ENCODE results near the gene PCLAF.
A peak's percentile ranks its signal among the peaks of the same experiment; 100 is the strongest.
"Not testable (repeated sequence)": the region's sequence is repeated elsewhere in the genome, so short reads cannot be mapped to it uniquely, and the experiment has no call there.

PCLAF gene

GRCh38 chr15:64381000-64381751, at the start of gene PCLAF:
TSS of gene PCLAF (minus strand) at chr15:64381441. CDS start at chr15:64381371, 70 bp downstream.
- DNase-seq: peak; percentile 85

- peak; percentile 66 for DNase-seq
These were observed 48.9 kb upstream of the PCLAF start for GRCh38 chr15:64430000-64430735.

GRCh38 chr15:64429448-64429847, 48.2 kb upstream of the PCLAF start:
- no peak for DNase-seq

GRCh38 chr15:64426845-64427465, 45.7 kb upstream of the PCLAF start:
- no peak for DNase-seq

- no peak for DNase-seq
These were observed 44.0 kb upstream of the PCLAF start for GRCh38 chr15:64425221-64425620.

- no peak for DNase-seq
These were observed 42.7 kb upstream of the PCLAF start for GRCh38 chr15:64423970-64424369.

- DNase-seq: no peak
These were observed 41.5 kb upstream of the PCLAF start for GRCh38 chr15:64422697-64423096.

- DNase-seq: no peak
These were observed 31.0 kb upstream of the PCLAF start for GRCh38 chr15:64412216-64412615.

- no peak for DNase-seq
These were observed 19.3 kb upstream of the PCLAF start for GRCh38 chr15:64400583-64400982.

- no peak for DNase-seq
These were observed 17.3 kb upstream of the PCLAF start for GRCh38 chr15:64398575-64398974.

GRCh38 chr15:64396789-64397188, 15.5 kb upstream of the PCLAF start:
- no peak for DNase-seq

GRCh38 chr15:64392471-64392870, 11.2 kb upstream of the PCLAF start:
- not testable (repeated sequence) for DNase-seq

- no peak for DNase-seq
These were observed 7.8 kb upstream of the PCLAF start for GRCh38 chr15:64389036-64389435.

GRCh38 chr15:64387562-64388168, 6.4 kb upstream of the PCLAF start, which contains the start of gene TRIP4:
TSS of gene TRIP4 (plus strand) at chr15:64387836. CDS start at chr15:64387864, 28 bp downstream.
- DNase-seq: peak; percentile 66

GRCh38 chr15:64386291-64386690, 5.0 kb upstream of the PCLAF start:
- DNase-seq: no peak

- no peak for DNase-seq
These were observed 2.5 kb upstream of the PCLAF start for GRCh38 chr15:64383760-64384159.

- DNase-seq: not testable (repeated sequence)
These were observed 941 bp downstream of the PCLAF start for GRCh38 chr15:64380130-64380870.

GRCh38 chr15:64379216-64379960, 1.9 kb downstream of the PCLAF start:
- DNase-seq: no peak

- DNase-seq: no peak
These were observed 7.9 kb downstream of the PCLAF start for GRCh38 chr15:64373360-64373759.

GRCh38 chr15:64371383-64371782, 9.9 kb downstream of the PCLAF start:
- not testable (repeated sequence) for DNase-seq

- no peak for DNase-seq
These were observed 12.1 kb downstream of the PCLAF start for GRCh38 chr15:64369078-64369607.

All from DMS79 (cell line).